GM18502 (cell line): Measurements from ENCODE around the gene MB.

Experiments used
- ATAC-seq: cut with Tn5 transposase; IDR thresholded peaks from one replicate; pipeline ENCODE4 v1.9.1; 2021; ENCODE audit warnings: mild to moderate bottlenecking; ENCODE audit not compliant: unreplicated experiment, poor library complexity

The MB gene

DNA sequence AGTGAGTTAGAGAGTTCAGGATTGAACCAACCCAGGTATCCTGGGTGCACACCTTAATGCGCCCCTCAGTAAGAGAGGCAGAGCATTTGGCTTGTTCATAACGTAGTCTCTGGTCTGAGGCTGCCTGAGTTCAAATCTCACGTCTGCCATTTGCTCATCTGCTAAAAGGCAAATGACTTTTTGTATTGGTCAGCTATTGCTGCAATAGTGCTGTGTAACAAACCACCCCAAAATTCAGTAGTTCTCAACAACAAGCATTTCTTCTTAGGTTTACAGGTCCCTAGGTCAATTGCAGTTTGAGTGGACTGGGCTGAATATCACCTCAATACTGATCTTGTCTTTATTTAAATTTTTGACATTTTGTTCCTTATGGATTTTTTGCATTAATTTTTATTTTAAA is 58.4 kb downstream of the MB start:
- ATAC-seq: no peak

- ATAC-seq: no peak
These were observed 59.1 kb downstream of the MB start for GRCh38 chr22:35558031-35558430.
